IgD-negative memory B cell (primary cell): Measurements from ENCODE around the gene CACNA1D. TPM values are rescaled to one million over a fixed set of nuclear protein-coding genes. Genes with fewer than 3 reads are reported as not detected.
A peak's percentile ranks its signal among the peaks of the same experiment; 100 is the strongest.
"Not testable (repeated sequence)": the region's sequence is repeated elsewhere in the genome, so short reads cannot be mapped to it uniquely, and the experiment has no call there.

Experiments used
- H3K27ac Mint-ChIP-seq, 3 donors: one replicate each; pipeline ENCODE4 v1.8.0; 2020 to 2022; ENCODE audit warnings: mild to moderate bottlenecking in 3 of 3, mixed read lengths in 3 of 3, moderate library complexity in 1 of 3
- H3K27me3 Mint-ChIP-seq: one replicate; pipeline ENCODE4 v1.8.0; 2021; ENCODE audit warnings: mixed read lengths
- H3K36me3 Mint-ChIP-seq: one replicate; pipeline ENCODE4 v1.8.0; 2020; ENCODE audit warnings: mild to moderate bottlenecking, mixed read lengths
- H3K4me1 Mint-ChIP-seq, 3 donors: one replicate each; pipeline ENCODE4 v1.8.0; 2020 to 2022; ENCODE audit warnings: mixed read lengths in 3 of 3, mild to moderate bottlenecking in 1 of 3
- H3K4me3 Mint-ChIP-seq, 4 donors: one replicate each; pipeline ENCODE4 v1.8.0; 2020 to 2022; ENCODE audit warnings: mild to moderate bottlenecking in 4 of 4, mixed read lengths in 4 of 4, moderate library complexity in 3 of 4
- H3K9me3 Mint-ChIP-seq, 3 donors: one replicate each; pipeline ENCODE4 v1.8.0; 2020 to 2021; ENCODE audit warnings: mixed read lengths in 3 of 3, mild to moderate bottlenecking in 1 of 3
- polyA plus RNA-seq: library from polyadenylated mRNA; unstranded; fragments of 300-500 nt; fragmentation: Illumina TruSeq; gene quantifications from one replicate; pipeline ENCODE4 v1.2.3, GENCODE V29; 2021

Gene CACNA1D
- not detected for polyA plus RNA-seq

DNA sequence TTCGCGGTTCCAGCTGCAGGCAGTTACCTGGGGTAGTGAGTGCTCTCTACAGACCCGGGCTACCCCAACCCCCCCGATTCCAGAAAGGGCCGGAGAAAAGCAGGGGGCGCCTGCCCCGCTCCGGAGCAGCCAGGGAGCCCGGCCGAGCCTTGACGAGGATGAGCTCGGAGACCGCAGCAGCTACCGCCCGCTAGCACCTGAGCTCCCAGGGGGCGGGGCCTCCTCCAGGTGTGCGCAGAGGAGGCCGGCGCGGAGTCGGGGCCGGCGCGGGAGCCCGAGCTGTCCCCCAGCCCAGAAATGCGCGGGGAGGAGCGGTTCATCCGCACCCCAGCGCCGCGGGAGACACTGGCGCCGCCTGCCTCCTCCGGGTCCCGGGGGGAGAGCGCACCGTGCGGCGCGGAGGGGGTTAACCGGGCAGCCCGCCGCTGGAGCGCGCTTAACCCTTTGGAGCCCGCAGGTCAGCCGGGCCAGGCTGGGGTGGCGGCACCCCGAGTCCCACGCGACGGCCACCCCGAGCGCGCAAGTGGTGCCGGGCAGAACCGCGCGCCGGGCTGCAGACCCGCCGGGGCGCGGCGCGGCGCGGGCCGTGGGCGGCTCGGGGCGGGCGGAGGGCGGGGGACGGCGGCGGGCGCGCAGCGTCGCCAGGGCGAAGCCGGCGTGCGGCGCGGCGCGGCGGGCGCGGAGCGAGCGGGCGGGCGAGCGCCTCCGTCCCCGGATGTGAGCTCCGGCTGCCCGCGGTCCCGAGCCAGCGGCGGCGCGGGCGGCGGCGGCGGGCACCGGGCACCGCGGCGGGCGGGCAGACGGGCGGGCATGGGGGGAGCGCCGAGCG lies at the start of gene CACNA1D:
TSS of gene CACNA1D (plus strand) at position 649 of the 829 bp plus-strand sequence. CDS start 556 bp downstream, outside the sequence.
- Mint-ChIP-seq H3K4me3 (peak within 1 kb of the TSS; percentile 59 to 79 (median 68)), H3K36me3 (no peaks in the 10 kb centered on the region), H3K27me3 (peaks cover 43% of the 10 kb centered on the region), H3K9me3 (no peaks in the 10 kb centered on the region), H3K27ac (no peak within 1 kb of the TSS), H3K4me1 (peaks cover 3 to 17% (median 14%) of the 10 kb centered on the region in 3 donors)

DNA sequence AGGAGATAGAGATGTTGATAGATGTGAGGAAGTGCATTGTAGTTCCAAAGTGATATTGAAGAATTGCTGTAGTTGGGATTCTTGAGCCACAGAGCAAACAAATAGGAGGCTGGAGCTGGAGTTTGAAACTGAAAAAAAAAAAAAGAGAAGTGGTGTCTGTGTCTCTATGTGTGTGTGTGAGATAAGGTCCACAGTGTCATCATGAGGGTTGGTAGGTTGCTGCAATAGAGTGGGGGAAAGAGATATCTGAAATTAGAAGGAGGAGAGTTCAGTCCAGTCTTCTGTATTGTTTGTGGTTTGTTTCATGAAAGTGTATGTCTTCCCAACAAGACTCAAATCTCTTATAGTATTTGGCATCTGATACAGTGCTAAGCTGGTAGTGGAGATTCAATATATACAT lies 37.3 kb upstream of the CACNA1D start:
- peaks cover 7% of the 10 kb centered on the region for H3K27me3 Mint-ChIP-seq
- peaks cover 0 to 2% (median 0%) of the 10 kb centered on the region in 3 donors for H3K9me3 Mint-ChIP-seq
- H3K36me3 Mint-ChIP-seq, result no peaks in the 10 kb centered on the region
- H3K4me1 Mint-ChIP-seq, result no peaks in the 10 kb centered on the region
- no peak overlapping the region for H3K27ac Mint-ChIP-seq
- no peak overlapping the region for H3K4me3 Mint-ChIP-seq

DNA sequence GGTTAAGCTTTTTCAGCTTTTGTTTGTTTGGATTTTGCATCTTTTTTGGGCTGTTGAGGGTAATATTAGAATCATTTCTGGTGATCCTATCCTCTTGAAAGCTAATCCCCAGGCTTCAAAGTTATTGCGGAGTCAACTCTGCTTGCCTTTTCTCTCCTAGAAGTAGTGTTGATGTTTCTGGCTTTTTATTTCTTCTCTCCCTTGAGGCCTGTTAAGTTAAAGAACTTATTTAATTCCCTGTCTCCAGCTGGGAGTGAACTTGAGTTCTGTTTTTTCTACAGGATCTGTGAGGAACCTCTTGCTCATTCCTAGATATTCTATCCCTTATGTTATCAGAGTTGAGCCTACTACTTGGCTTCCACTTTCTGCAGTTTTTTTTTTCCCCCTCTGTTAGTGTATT lies 34.1 kb upstream of the CACNA1D start:
- Mint-ChIP-seq H3K36me3 (peaks cover 2% of the 10 kb centered on the region), H3K4me3 (no peak overlapping the region), H3K9me3 (peaks cover 3 to 10% (median 5%) of the 10 kb centered on the region in 3 donors), H3K27me3 (peaks cover 3% of the 10 kb centered on the region), H3K4me1 (no peaks in the 10 kb centered on the region), H3K27ac (no peak overlapping the region)

DNA sequence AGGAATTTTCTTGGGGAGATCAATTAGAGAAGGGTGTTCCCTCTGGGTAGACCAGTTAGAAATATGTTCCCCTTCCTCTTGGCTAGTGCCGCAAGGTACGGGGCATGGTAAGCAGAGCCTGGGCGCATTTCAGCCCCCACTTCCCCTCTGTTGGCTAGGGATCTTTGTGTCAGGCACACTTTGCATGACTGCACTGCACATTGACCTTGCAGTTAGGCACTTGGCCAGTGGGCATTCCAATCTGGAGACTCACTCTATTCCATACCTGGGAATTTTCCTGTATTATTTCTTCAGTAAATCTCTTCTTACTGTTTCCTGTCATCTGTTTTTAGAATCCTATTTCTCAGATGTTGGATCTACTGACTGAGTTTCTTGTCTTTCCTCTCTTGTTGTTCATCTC lies 30.0 kb upstream of the CACNA1D start:
- Mint-ChIP-seq H3K4me1 (peaks cover 0 to under 1% (median 0%) of the 10 kb centered on the region in 3 donors), H3K27me3 (peaks cover 6% of the 10 kb centered on the region), H3K9me3 (peaks cover 3 to 10% (median 10%) of the 10 kb centered on the region in 3 donors), H3K36me3 (peaks cover 2% of the 10 kb centered on the region), H3K27ac (no peak overlapping the region), H3K4me3 (no peak overlapping the region)

DNA sequence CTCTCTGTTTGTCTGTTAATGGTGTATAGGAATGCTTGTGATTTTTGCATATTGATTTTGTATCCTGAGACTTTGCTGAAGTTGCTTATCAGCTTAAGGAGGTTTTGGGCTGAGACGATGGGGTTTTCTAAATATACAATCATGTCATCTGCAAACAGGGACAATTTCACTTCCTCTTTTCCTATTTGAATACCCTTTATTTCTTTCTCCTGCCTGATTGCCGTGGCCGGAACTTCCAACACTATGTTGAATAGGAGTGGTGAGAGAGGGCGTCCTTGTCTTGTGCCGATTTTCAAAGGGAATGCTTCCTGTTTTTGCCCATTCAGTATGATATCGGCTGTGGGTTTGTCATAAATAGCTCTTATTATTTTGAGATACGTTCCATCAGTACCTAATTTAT lies 24.7 kb upstream of the CACNA1D start:
- H3K36me3 Mint-ChIP-seq, H3K4me1 Mint-ChIP-seq, H3K27ac Mint-ChIP-seq, H3K27me3 Mint-ChIP-seq: not testable (repeated sequence)
- peak overlapping the region in 1 of 4 donors; percentile 64 for H3K4me3 Mint-ChIP-seq
- peaks cover 0 to 14% (median 6%) of the 10 kb centered on the region in 3 donors for H3K9me3 Mint-ChIP-seq

- H3K4me3 Mint-ChIP-seq, result no peak overlapping the region
- peaks cover 0 to 7% (median 6%) of the 10 kb centered on the region in 3 donors for H3K4me1 Mint-ChIP-seq
- peaks cover 2 to 16% (median 6%) of the 10 kb centered on the region in 3 donors for H3K9me3 Mint-ChIP-seq
- no peak overlapping the region for H3K27ac Mint-ChIP-seq
- peaks cover 5% of the 10 kb centered on the region for H3K27me3 Mint-ChIP-seq
- no peaks in the 10 kb centered on the region for H3K36me3 Mint-ChIP-seq
Measured at GRCh38 chr3:53473422-53473821, 21.0 kb upstream of the CACNA1D start.

DNA sequence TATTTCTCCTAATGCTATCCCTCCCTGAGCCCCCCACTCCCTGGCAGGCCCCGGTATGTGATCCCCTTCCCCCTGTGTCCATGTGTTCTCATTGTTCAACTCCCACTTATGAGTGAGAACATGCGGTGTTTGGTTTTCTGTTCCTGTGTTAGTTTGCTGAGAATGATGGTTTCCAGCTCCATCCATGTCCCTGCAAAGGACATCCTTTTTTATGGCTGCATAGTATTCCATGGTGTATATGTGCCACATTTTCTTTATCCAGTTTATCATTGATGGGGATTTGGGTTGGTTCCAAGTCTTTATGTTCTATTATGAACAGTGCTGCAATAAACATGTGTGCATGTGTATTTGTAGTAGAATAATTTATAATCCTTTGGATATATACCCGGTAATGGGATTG lies 18.0 kb upstream of the CACNA1D start:
- H3K4me1 Mint-ChIP-seq, H3K27ac Mint-ChIP-seq, H3K4me3 Mint-ChIP-seq, H3K36me3 Mint-ChIP-seq, H3K9me3 Mint-ChIP-seq: not testable (repeated sequence)
- H3K27me3 Mint-ChIP-seq, result peaks cover 14% of the 10 kb centered on the region

DNA sequence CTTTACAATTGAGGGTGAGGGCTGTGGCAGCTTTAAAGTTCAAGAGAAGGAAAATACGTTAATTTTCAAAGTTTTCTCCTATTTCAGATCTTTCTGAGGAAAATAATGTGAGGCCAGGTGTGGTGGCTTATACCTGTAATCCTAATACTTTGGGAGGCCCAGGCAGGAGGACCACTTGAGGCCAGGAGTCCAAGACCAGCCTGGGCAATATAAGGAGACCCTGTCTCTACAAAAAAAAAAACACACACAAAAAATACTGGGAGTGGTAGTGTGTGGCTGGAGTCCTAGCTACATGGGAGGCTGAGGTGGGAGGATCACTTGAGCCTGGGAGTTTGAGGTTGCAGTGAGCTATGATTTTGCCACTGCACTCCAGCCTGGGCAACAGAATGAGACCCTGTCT lies 16.7 kb upstream of the CACNA1D start:
- not testable (repeated sequence) for H3K36me3 Mint-ChIP-seq, H3K4me1 Mint-ChIP-seq
- peaks cover 16% of the 10 kb centered on the region for H3K27me3 Mint-ChIP-seq

GRCh38 chr3:53478166-53478830 lies 16.1 kb upstream of the CACNA1D start:
- no peaks in the 10 kb centered on the region for H3K4me1 Mint-ChIP-seq
- no peaks in the 10 kb centered on the region for H3K36me3 Mint-ChIP-seq
- no peak overlapping the region for H3K4me3 Mint-ChIP-seq
- no peak overlapping the region for H3K27ac Mint-ChIP-seq
- H3K9me3 Mint-ChIP-seq, result peaks cover 0 to 7% (median 2%) of the 10 kb centered on the region in 3 donors
- H3K27me3 Mint-ChIP-seq, result peaks cover 16% of the 10 kb centered on the region

More for the DNA sequence above, 16.7 kb upstream of the CACNA1D start:
- not testable (repeated sequence) for H3K4me3 Mint-ChIP-seq, H3K9me3 Mint-ChIP-seq, H3K27ac Mint-ChIP-seq

GRCh38 chr3:53478921-53479664 lies 15.3 kb upstream of the CACNA1D start:
- Mint-ChIP-seq H3K4me1 (no peaks in the 10 kb centered on the region), H3K9me3 (peaks cover 0 to 6% (median 2%) of the 10 kb centered on the region in 3 donors), H3K36me3 (no peaks in the 10 kb centered on the region), H3K27ac (no peak overlapping the region), H3K27me3 (peaks cover 16% of the 10 kb centered on the region), H3K4me3 (no peak overlapping the region)

DNA sequence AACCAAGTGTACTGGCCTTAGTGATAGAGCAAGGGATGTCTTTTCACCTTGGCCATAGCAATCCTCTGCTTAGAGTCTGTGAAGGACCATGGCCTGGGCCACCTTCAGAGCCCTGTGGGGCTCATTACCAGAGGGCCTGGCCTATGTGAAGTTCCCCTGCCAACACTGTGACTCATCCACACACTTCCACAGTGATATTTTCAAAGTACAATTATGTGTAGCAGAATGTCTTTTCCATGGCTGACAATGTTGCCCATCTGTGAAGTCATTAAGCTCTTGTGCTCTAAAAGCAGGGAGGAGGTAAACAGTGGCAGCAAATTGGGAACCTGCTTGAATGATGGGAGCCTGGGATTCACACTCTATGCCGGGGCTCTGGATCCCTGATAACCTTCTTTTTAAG lies 12.2 kb upstream of the CACNA1D start:
- peaks cover 14% of the 10 kb centered on the region for H3K27me3 Mint-ChIP-seq
- no peaks in the 10 kb centered on the region for H3K36me3 Mint-ChIP-seq
- H3K4me3 Mint-ChIP-seq, result no peak overlapping the region
- no peaks in the 10 kb centered on the region for H3K9me3 Mint-ChIP-seq
- no peaks in the 10 kb centered on the region for H3K4me1 Mint-ChIP-seq
- H3K27ac Mint-ChIP-seq, result no peak overlapping the region

DNA sequence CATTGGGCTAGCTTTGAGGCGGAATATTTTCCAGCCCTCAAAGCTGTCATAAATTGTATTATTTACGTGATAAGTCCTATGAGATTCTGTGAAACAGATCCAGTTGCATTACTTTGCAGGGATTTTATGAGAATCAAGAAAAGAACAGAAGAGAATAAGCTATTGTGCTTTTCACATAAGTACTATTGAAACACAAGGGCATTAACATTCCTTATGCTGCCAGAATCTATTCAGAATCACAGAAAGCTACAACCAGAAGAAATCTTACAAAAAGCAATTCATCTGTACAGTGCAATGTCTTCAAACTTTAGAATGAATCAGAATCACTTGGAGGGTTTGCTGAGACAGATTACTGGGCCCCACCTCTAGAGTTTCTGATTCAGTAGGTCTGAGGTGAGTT lies 10.6 kb upstream of the CACNA1D start:
- peaks cover 13% of the 10 kb centered on the region for H3K27me3 Mint-ChIP-seq
- H3K36me3 Mint-ChIP-seq, result no peaks in the 10 kb centered on the region
- no peak overlapping the region for H3K27ac Mint-ChIP-seq
- H3K4me1 Mint-ChIP-seq, result no peaks in the 10 kb centered on the region
- no peaks in the 10 kb centered on the region for H3K9me3 Mint-ChIP-seq
- no peak overlapping the region for H3K4me3 Mint-ChIP-seq

- no peaks in the 10 kb centered on the region for H3K4me1 Mint-ChIP-seq
Measured at GRCh38 chr3:53484984-53485383, 9.4 kb upstream of the CACNA1D start.

DNA sequence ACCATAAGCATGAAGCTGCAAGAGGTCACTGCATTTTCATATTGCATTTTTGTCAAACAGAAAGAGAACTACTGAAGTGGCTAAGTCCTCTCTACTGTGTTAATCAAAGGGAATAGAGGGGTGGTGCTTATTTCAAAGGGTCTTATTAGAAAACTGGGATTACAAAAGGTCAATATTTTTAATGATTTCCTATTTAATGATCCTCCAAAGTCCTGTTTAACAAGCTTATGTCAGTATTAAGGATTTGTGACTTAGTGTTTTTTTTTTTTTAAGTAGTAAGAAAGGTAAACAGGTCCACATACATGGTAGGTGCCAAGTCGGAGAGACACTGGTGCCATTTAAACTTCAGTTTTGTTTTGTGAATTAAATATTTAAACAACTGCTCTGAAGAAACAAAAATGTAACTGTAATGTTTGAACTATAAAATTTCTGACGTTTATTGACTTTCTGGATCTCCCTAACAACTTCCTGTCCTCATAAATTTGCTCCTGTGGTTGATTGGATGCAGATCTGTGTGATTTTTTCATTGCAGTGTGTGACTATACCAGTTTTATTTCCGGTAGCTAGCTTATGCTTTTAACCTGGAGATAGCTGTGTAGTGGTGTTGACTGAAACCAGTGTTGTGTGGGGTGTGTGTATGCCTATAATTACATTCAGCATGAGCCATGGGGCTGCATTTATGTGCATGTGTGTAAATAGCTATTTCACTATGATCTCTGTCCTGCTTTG lies 8.6 kb upstream of the CACNA1D start:
- H3K9me3 Mint-ChIP-seq, result no peaks in the 10 kb centered on the region
- H3K36me3 Mint-ChIP-seq, result no peaks in the 10 kb centered on the region
- H3K4me1 Mint-ChIP-seq, result no peaks in the 10 kb centered on the region
- H3K4me3 Mint-ChIP-seq, result no peak overlapping the region
- peaks cover 3% of the 10 kb centered on the region for H3K27me3 Mint-ChIP-seq
- no peak overlapping the region for H3K27ac Mint-ChIP-seq

More at GRCh38 chr3:53484984-53485383, 9.4 kb upstream of the CACNA1D start:
- H3K27me3 Mint-ChIP-seq, result peaks cover 7% of the 10 kb centered on the region
- no peaks in the 10 kb centered on the region for H3K36me3 Mint-ChIP-seq
- H3K27ac Mint-ChIP-seq, result no peak overlapping the region
- H3K9me3 Mint-ChIP-seq, result no peaks in the 10 kb centered on the region
- H3K4me3 Mint-ChIP-seq, result no peak overlapping the region
